GM10266 (cell line): ENCODE results near the gene PTPRE.

Experiments
- DNase-seq: peaks from one replicate; pipeline ENCODE4 v3.0.0; 2012; ENCODE audit errors: extremely low spot score
- CTCF ChIP-seq: IDR thresholded peaks from 2 replicates; pipeline ENCODE4 v1.5.1; 2012; ENCODE audit warnings: mild to moderate bottlenecking, low read depth; ENCODE audit not compliant: control insufficient read depth, insufficient read depth; ENCODE audit errors: missing control alignments

The PTPRE gene

GRCh38 chr10:128025437-128025836, 118.5 kb downstream of the PTPRE start:
- TF ChIP-seq CTCF, result no peak
- DNase-seq, result no peak

- no peak for DNase-seq
These were observed 119.0 kb downstream of the PTPRE start for GRCh38 chr10:128025951-128026350.

GRCh38 chr10:128026615-128027300, 119.9 kb downstream of the PTPRE start:
- no peak for TF ChIP-seq CTCF
- DNase-seq, result no peak

More at GRCh38 chr10:128025951-128026350, 119.0 kb downstream of the PTPRE start:
- TF ChIP-seq CTCF, result no peak

- TF ChIP-seq CTCF, result no peak
- DNase-seq, result no peak
These were observed 120.4 kb downstream of the PTPRE start for GRCh38 chr10:128027306-128027705.

GRCh38 chr10:128027822-128028507, 121.1 kb downstream of the PTPRE start:
- no peak for TF ChIP-seq CTCF
- DNase-seq, result no peak

- TF ChIP-seq CTCF, result no peak
- no peak for DNase-seq
These were observed 121.8 kb downstream of the PTPRE start for GRCh38 chr10:128028508-128029289.
